ENCODE results near the gene NUP37. TPM values are rescaled to one million over a fixed set of nuclear protein-coding genes. Genes with fewer than 3 reads are reported as not detected.

NUP37 gene
- total and polyA plus RNA-seq, 2 of the 13 experiments (the other 11 are each of a cell fraction or from before 2014, with no cell fraction given), result 50.6 to 80.1 TPM

DNA sequence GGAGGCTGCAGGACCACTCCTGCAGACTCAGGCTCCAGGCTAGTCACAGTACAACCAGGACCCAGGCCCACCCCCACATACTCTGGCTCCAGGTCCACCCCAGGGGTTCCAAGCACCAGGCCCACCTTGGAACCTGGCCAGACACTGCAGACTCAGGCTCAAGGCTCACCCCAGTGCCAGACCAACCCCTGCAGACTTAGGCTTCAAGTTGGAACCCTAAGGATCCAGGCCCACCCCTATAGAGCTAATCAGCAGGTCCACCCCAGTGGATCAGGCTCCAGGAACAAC, 66.9 kb downstream of the NUP37 start:
- Histone ChIP-seq H3K9me3 (ENCODE audit: low read length) (no peaks in the 10 kb centered on the region), H3K27ac (ENCODE audit: extremely low read length, insufficient read depth, low read length) (no peak overlapping the region), H3K36me3 (replicated peaks in 1 of 2; ENCODE audit: control insufficient read depth in 1 of 2, insufficient read depth in 2 of 2, low read length in 2 of 2) (peaks cover 0 to 3% of the 10 kb centered on the region in 2 experiments; a peak in 3 of 5 replicates), H2AFZ (ENCODE audit: low read length) (no peak overlapping the region), H3K27me3 (ENCODE audit: control insufficient read depth in 1 of 2, insufficient read depth in 2 of 2, low read length in 2 of 2) (no peaks in the 10 kb centered on the region), H3K4me2 (ENCODE audit: low read depth, low read length) (no peak overlapping the region), H4K20me1 (ENCODE audit: insufficient read depth, low read length) (no peaks in the 10 kb centered on the region), H3K9ac (ENCODE audit: insufficient read depth, low read depth, low read length) (no peak overlapping the region), H3K79me2 (ENCODE audit: insufficient read depth, low read length) (no peaks in the 10 kb centered on the region), H3K4me1 (ENCODE audit: insufficient read depth, low read length) (peaks cover 6% of the 10 kb centered on the region; the same call in 1 of the 2 replicates), H3K4me3 (replicated peaks in 1 of 3; ENCODE audit: insufficient read depth in 1 of 3, low read depth in 2 of 3, low read length in 3 of 3) (no peak overlapping the region)
- no peak for TF ChIP-seq TMF1 (CRISPR knock-in tag; IDR thresholded peaks at IDR 0.05; ENCODE audit: low read depth)
- TF ChIP-seq BRD4 (CRISPR knock-in tag; IDR thresholded peaks at IDR 0.05), result no peak
- TF ChIP-seq, protein P1, sequence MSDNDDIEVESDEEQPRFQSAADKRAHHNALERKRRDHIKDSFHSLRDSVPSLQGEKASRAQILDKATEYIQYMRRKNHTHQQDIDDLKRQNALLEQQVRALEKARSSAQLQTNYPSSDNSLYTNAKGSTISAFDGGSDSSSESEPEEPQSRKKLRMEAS (IDR thresholded peaks at IDR 0.05), result no peak
- TF ChIP-seq GABPA (IDR thresholded peaks at IDR 0.05; ENCODE audit: low read depth, low read length), result no peak
- TF ChIP-seq GABPA (CRISPR knock-in tag; IDR thresholded peaks at IDR 0.05; ENCODE audit: low read depth), result no peak
- no peak for TF ChIP-seq ZNF383 (CRISPR knock-in tag; IDR thresholded peaks at IDR 0.05; ENCODE audit: borderline replicate concordance)
- no peak for TF ChIP-seq REPIN1 (CRISPR knock-in tag; IDR thresholded peaks at IDR 0.05; ENCODE audit: borderline replicate concordance, low read depth)
- no peak for TF ChIP-seq TGIF2 (CRISPR knock-in tag; IDR thresholded peaks at IDR 0.05)
- TF ChIP-seq ZNF124 (CRISPR knock-in tag; IDR thresholded peaks at IDR 0.05), result no peak
- no peak for TF ChIP-seq YEATS2 (CRISPR knock-in tag; IDR thresholded peaks at IDR 0.05; ENCODE audit: borderline replicate concordance)
- TF ChIP-seq, protein P2, sequence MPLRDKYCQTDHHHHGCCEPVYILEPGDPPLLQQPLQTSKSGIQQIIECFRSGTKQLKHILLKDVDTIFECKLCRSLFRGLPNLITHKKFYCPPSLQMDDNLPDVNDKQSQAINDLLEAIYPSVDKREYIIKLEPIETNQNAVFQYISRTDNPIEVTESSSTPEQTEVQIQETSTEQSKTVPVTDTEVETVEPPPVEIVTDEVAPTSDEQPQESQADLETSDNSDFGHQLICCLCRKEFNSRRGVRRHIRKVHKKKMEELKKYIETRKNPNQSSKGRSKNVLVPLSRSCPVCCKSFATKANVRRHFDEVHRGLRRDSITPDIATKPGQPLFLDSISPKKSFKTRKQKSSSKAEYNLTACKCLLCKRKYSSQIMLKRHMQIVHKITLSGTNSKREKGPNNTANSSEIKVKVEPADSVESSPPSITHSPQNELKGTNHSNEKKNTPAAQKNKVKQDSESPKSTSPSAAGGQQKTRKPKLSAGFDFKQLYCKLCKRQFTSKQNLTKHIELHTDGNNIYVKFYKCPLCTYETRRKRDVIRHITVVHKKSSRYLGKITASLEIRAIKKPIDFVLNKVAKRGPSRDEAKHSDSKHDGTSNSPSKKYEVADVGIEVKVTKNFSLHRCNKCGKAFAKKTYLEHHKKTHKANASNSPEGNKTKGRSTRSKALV (CRISPR knock-in tag; IDR thresholded peaks at IDR 0.05), result no peak
- TF ChIP-seq PAF1 (CRISPR knock-in tag; IDR thresholded peaks at IDR 0.05), result no peak
- no peak for TF ChIP-seq ELF1 (CRISPR knock-in tag; IDR thresholded peaks at IDR 0.05)
- no peak for TF ChIP-seq SMAD9 (CRISPR knock-in tag; IDR thresholded peaks at IDR 0.05)
- TF ChIP-seq SNRNP70 (IDR thresholded peaks at IDR 0.05; ENCODE audit: low read depth, low read length), result no peak
- no peak for TF ChIP-seq ZNF350 (CRISPR knock-in tag; IDR thresholded peaks at IDR 0.05; ENCODE audit: borderline replicate concordance, low read depth)
- no peak for TF ChIP-seq ZNF747 (CRISPR knock-in tag; IDR thresholded peaks at IDR 0.05; ENCODE audit: borderline replicate concordance)
- no peak for TF ChIP-seq GTF3A (CRISPR knock-in tag; conservative IDR thresholded peaks at IDR 0.05)
- no peak for TF ChIP-seq ZNF879 (CRISPR knock-in tag; IDR thresholded peaks at IDR 0.05)
- TF ChIP-seq ATAD3A (CRISPR knock-in tag; IDR thresholded peaks at IDR 0.05), result no peak
- no TSS peak for BruUV-seq (replicated peaks)
- in situ Hi-C loops (cut with HindIII; ENCODE audit: extremely low pct_ligation_motif_present, low pct_unique_long_range_greater_than_20kb), result no loop called here
- FAIRE-seq (no peak), ATAC-seq (no peak), DNase-seq (ENCODE audit: low spot score) (no peak)
- CTCF ChIA-PET (ENCODE audit: low intra/inter-chr PET ratio, low total read pairs), result no interaction called here
- POLR2A ChIA-PET, result no interaction called here
- intact Hi-C loops (cut with micrococcal nuclease; ENCODE audit: unreplicated experiment), result no loop called here
